HCT116 (cell line): Measurements from ENCODE around the gene CPZ. TPM values are rescaled to one million over a fixed set of nuclear protein-coding genes. Genes with fewer than 3 reads are reported as not detected.

Experiments
- ATAC-seq: fragments of 200-7000 bp; cut with Tn5 transposase; 2 replicates; pipeline ENCODE4 v1.9.1; 2020; ENCODE audit warnings: mild to moderate bottlenecking, moderate library complexity
- BruUV-seq: library from RNA; stranded (reverse); fragments of 400-500 nt; replicated peaks from 2 replicates; lab custom pipeline; 2021; lab: Mats Ljungman, UMichigan
- CTCF ChIA-PET: fragments of 300-600 bp; sonication (Branson Sonifier 250); formaldehyde crosslinking; loops from one replicate; lab custom pipeline; 2021; ENCODE audit warnings: antibody characterized with exemption; lab: Charles Lee
- POLR2A ChIA-PET: fragments of 300-600, 350-600 bp; sonication (Branson Sonifier 250); formaldehyde crosslinking; loops from one replicate; lab custom pipeline; 2021; ENCODE audit warnings: antibody characterized with exemption; lab: Charles Lee
- RAD21 ChIA-PET, 2 experiments: fragments of 300-600 bp; sonication (Branson Sonifier 250); formaldehyde crosslinking; loops; one replicate each; lab custom pipeline; 2023; ENCODE audit warnings: low total read pairs in 2 of 2; ENCODE audit not compliant: uncharacterized antibody in 2 of 2, unreplicated experiment in 2 of 2, low non-redundant PET in 1 of 2; lab: Charles Lee
- DNase-seq: peaks from one replicate; pipeline ENCODE4 v3.0.0-alpha.2; 2010; ENCODE audit warnings: low read depth, low spot score
- H2AFZ ChIP-seq: fragments of 200-600 bp; shearing (Covaris generic), sonication (generic); 2 replicates; pipeline ENCODE4 v1.6.1; 2017; ENCODE audit warnings: low read depth, mixed run types, mixed read lengths, antibody characterized with exemption, low read length; ENCODE audit not compliant: poor library complexity, severe bottlenecking
- H3K27ac ChIP-seq: 2 replicates; pipeline ENCODE4 v1.5.1; 2012; ENCODE audit warnings: low read depth, low read length
- H3K27me3 ChIP-seq: fragments of 200-600 bp; sonication (generic); 2 replicates; pipeline ENCODE4 v1.6.1; 2016; ENCODE audit warnings: mixed run types, low read length, mixed read lengths; ENCODE audit not compliant: insufficient read depth
- H3K36me3 ChIP-seq, 2 experiments: fragments of 200-500 bp in 1 of 2; fragments of 200-600 bp in 1 of 2; sonication (Bioruptor generic) in 1 of 2; sonication (generic) in 1 of 2; 2 replicates each; pipeline versions ENCODE4 v1.5.1 to v1.6.1; 2014 to 2016; ENCODE audit warnings: low read length in 2 of 2, inconsistent platforms in 1 of 2, mixed read lengths in 1 of 2, mixed run types in 1 of 2; ENCODE audit not compliant: insufficient read depth in 2 of 2, control insufficient read depth in 1 of 2
- H3K4me1 ChIP-seq, 2 experiments: fragments of 200-600 bp in 1 of 2; sonication (generic) in 1 of 2; 2 replicates each; pipeline versions ENCODE4 v1.5.1 to v1.6.1; 2012 to 2017; ENCODE audit warnings: low read length in 2 of 2, inconsistent platforms in 1 of 2, mild to moderate bottlenecking in 1 of 2, mixed read lengths in 1 of 2, mixed run types in 1 of 2, moderate library complexity in 1 of 2; ENCODE audit not compliant: insufficient read depth in 2 of 2, control insufficient read depth in 1 of 2
- H3K4me2 ChIP-seq: fragments of 200-600 bp; sonication (generic); 2 replicates; pipeline ENCODE4 v1.6.1; 2017; ENCODE audit warnings: mixed run types, low read length, mixed read lengths
- H3K4me3 ChIP-seq, 2 experiments: fragments of 200-600 bp in 1 of 2; sonication (generic) in 1 of 2; replicated peaks in 1 of 2; 2 replicates each; pipeline ENCODE4 v1.5.1; 2011 to 2016; ENCODE audit warnings: low read length in 2 of 2, control low read depth in 1 of 2, low read depth in 1 of 2, mild to moderate bottlenecking in 1 of 2, mixed read lengths in 1 of 2, mixed run types in 1 of 2
- H3K79me2 ChIP-seq: fragments of 200-600 bp; sonication (generic); 2 replicates; pipeline ENCODE4 v1.6.1; 2017; ENCODE audit warnings: mild to moderate bottlenecking, mixed run types, low read length, moderate library complexity, mixed read lengths; ENCODE audit not compliant: insufficient read depth
- H3K9ac ChIP-seq: fragments of 200-600 bp; sonication (generic); 2 replicates; pipeline ENCODE4 v1.6.1; 2016; ENCODE audit warnings: low read length, mixed read lengths
- H3K9me2 ChIP-seq: fragments of 200-600 bp; sonication (generic), shearing (Covaris generic); 2 replicates; pipeline ENCODE4 v1.6.1; 2017; ENCODE audit warnings: mixed run types, mild to moderate bottlenecking, moderate library complexity; ENCODE audit not compliant: insufficient read depth
- H3K9me3 ChIP-seq, 2 experiments: fragments of 200-500 bp in 1 of 2; fragments of 200-600 bp in 1 of 2; sonication (Bioruptor generic) in 1 of 2; sonication (generic) in 1 of 2; 2 replicates each; pipeline ENCODE4 v1.6.1; 2014 to 2017; ENCODE audit warnings: low read length in 2 of 2, mixed read lengths in 2 of 2, inconsistent platforms in 1 of 2, low read depth in 1 of 2, mild to moderate bottlenecking in 1 of 2, mixed run types in 1 of 2, moderate library complexity in 1 of 2; ENCODE audit not compliant: control insufficient read depth in 1 of 2, insufficient read depth in 1 of 2
- H4K20me1 ChIP-seq: fragments of 200-600 bp; sonication (generic), shearing (Covaris generic); 2 replicates; pipeline ENCODE4 v1.6.1; 2017; ENCODE audit warnings: mixed run types, mild to moderate bottlenecking, moderate library complexity; ENCODE audit not compliant: insufficient read depth
- CBX3 ChIP-seq: IDR thresholded peaks from 2 replicates; pipeline ENCODE4 v1.6.1; 2012; ENCODE audit warnings: low read depth
- CEBPB ChIP-seq: IDR thresholded peaks from 2 replicates; pipeline ENCODE4 v1.6.1; 2012; ENCODE audit warnings: low read depth
- ELF1 ChIP-seq: IDR thresholded peaks from 2 replicates; pipeline ENCODE4 v1.6.1; 2012; ENCODE audit warnings: low read depth, borderline replicate concordance
- EZH2phosphoT487 ChIP-seq: fragments of 200-600 bp; IDR thresholded peaks from 2 replicates; pipeline ENCODE4 v1.6.1; 2018; ENCODE audit warnings: antibody characterized with exemption, borderline replicate concordance
- FOSL1 ChIP-seq: IDR thresholded peaks from 2 replicates; pipeline ENCODE4 v1.6.1; 2012; ENCODE audit warnings: low read depth
- JUND ChIP-seq: IDR thresholded peaks from 2 replicates; pipeline ENCODE4 v1.6.1; 2012
- POLR2A ChIP-seq: IDR thresholded peaks from 2 replicates; pipeline ENCODE4 v1.7.0; 2011; ENCODE audit warnings: borderline replicate concordance; ENCODE audit not compliant: insufficient read depth, insufficient read length; ENCODE audit errors: extremely low read depth
- SP1 ChIP-seq: IDR thresholded peaks from 2 replicates; pipeline ENCODE4 v1.6.1; 2012; ENCODE audit warnings: low read depth
- SRF ChIP-seq: IDR thresholded peaks from 2 replicates; pipeline ENCODE4 v1.6.1; 2012; ENCODE audit warnings: low read depth
- YY1 ChIP-seq: IDR thresholded peaks from 2 replicates; pipeline ENCODE4 v1.6.1; 2011; ENCODE audit warnings: low read length, low read depth, moderate library complexity, mild to moderate bottlenecking; ENCODE audit not compliant: insufficient replicate concordance; ENCODE audit errors: extremely low read depth
- ZFX ChIP-seq: fragments of 450-650 bp; IDR thresholded peaks from 2 replicates; pipeline ENCODE4 v1.6.1; 2017
- ZNF274 ChIP-seq: fragments of 200-500 bp; sonication (Bioruptor generic); IDR thresholded peaks from 2 replicates; pipeline ENCODE4 v1.6.1; 2014; ENCODE audit warnings: mild to moderate bottlenecking, low read depth, low read length, inconsistent platforms
- intact Hi-C: fragments of 100-400 bp; cut with micrococcal nuclease; formaldehyde crosslinking; loops from 2 replicates; pipeline ENCODE4 v1.10.0; 2022
- total RNA-seq: library from RNA; stranded (reverse); gene quantifications from one replicate; pipeline ENCODE4 v1.2.1, GENCODE V29; 2021; ENCODE audit not compliant: unreplicated experiment
- TF ChIP-seq, protein P1 (sequence below): IDR thresholded peaks from 2 replicates; pipeline ENCODE4 v1.6.1; 2011; ENCODE audit warnings: mild to moderate bottlenecking, low read length, moderate library complexity; ENCODE audit not compliant: insufficient replicate concordance; ENCODE audit errors: extremely low read depth
- TF ChIP-seq, protein P2 (sequence below), 3 experiments: fragments of 200-600 bp in 1 of 3; sonication (generic) in 1 of 3; IDR thresholded peaks in 2 of 3; conservative IDR thresholded peaks in 1 of 3; 2 replicates each; pipeline ENCODE4 v1.5.1; 2012 to 2017; ENCODE audit warnings: low read depth in 2 of 3, low read length in 2 of 3, antibody characterized with exemption in 1 of 3, borderline replicate concordance in 1 of 3, control low read depth in 1 of 3, mild to moderate bottlenecking in 1 of 3, mixed read lengths in 1 of 3, mixed run types in 1 of 3, moderate library complexity in 1 of 3; ENCODE audit not compliant: insufficient read depth in 1 of 3
- TF ChIP-seq, protein P3 (sequence below): IDR thresholded peaks from 2 replicates; pipeline ENCODE4 v1.6.1; 2012

The CPZ gene
- total RNA-seq, 1 experiment from 2014 or later = not detected

DNA sequence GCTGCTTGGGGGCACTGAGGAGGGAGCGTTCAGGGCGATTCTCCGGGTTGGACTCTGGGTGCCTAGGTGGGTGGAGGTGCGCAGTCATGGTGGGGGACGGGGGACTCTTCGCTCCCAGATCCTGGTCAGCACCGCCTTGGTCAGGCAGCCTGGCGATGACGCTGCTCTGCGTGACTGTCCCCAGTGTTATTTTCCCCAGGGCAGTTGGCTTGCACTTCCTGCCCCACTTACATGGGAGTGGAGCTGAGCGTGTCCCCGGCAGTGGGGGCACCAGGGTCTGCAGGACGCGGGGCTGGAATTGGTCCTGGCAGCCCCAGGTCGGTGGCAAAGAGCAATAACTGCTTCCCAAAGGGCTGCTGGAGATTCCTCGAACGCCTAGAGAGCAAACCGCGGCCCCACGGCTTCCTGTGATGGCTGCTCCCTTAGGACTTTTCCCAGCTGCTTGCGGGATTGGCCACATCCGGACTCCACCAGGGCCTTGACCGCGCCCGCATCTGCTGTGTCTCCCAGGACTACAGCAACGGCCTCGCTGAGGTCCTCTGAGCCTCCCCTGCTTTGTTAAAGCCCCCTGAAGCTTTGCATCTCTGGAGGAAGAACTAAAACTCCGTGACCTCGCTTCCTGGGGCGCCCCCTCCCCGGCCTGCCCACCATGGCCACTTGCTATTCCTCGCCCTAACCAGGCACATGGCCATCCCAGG lies 47.7 kb upstream of the CPZ start:
- intact Hi-C loops = loop anchor here (5.0 kb wide), 1 partner anchor 42 kb away; no protein-coding TSS in a partner anchor
- H3K27ac ChIP-seq = no peak overlapping the region
- no peaks in the 10 kb centered on the region for H3K9me3 ChIP-seq
- H3K36me3 ChIP-seq = no peaks in the 10 kb centered on the region
- no peaks in the 10 kb centered on the region for H3K9me2 ChIP-seq
- no peaks in the 10 kb centered on the region for H3K79me2 ChIP-seq
- no peaks in the 10 kb centered on the region for H4K20me1 ChIP-seq
- ATAC-seq (no peak), DNase-seq (no peak)
- no peaks in the 10 kb centered on the region for H3K27me3 ChIP-seq
- no TSS peak for BruUV-seq
- ChIA-PET CTCF (no interaction called here), RAD21 (no interaction called here), POLR2A (no interaction called here)
- no peak overlapping the region for H3K4me3 ChIP-seq
- H3K4me2 ChIP-seq = no peak overlapping the region
- TF ChIP-seq JUND (no peak), ELF1 (no peak), CEBPB (no peak), ZNF274 (no peak), SRF (no peak), CBX3 (no peak), FOSL1 (no peak), ZFX (no peak), YY1 (no peak), EZH2phosphoT487 (no peak), SP1 (no peak), POLR2A (no peak)
- TF ChIP-seq, protein P1, sequence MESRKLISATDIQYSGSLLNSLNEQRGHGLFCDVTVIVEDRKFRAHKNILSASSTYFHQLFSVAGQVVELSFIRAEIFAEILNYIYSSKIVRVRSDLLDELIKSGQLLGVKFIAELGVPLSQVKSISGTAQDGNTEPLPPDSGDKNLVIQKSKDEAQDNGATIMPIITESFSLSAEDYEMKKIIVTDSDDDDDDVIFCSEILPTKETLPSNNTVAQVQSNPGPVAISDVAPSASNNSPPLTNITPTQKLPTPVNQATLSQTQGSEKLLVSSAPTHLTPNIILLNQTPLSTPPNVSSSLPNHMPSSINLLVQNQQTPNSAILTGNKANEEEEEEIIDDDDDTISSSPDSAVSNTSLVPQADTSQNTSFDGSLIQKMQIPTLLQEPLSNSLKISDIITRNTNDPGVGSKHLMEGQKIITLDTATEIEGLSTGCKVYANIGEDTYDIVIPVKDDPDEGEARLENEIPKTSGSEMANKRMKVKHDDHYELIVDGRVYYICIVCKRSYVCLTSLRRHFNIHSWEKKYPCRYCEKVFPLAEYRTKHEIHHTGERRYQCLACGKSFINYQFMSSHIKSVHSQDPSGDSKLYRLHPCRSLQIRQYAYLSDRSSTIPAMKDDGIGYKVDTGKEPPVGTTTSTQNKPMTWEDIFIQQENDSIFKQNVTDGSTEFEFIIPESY = no peak
- TF ChIP-seq, protein P2, sequence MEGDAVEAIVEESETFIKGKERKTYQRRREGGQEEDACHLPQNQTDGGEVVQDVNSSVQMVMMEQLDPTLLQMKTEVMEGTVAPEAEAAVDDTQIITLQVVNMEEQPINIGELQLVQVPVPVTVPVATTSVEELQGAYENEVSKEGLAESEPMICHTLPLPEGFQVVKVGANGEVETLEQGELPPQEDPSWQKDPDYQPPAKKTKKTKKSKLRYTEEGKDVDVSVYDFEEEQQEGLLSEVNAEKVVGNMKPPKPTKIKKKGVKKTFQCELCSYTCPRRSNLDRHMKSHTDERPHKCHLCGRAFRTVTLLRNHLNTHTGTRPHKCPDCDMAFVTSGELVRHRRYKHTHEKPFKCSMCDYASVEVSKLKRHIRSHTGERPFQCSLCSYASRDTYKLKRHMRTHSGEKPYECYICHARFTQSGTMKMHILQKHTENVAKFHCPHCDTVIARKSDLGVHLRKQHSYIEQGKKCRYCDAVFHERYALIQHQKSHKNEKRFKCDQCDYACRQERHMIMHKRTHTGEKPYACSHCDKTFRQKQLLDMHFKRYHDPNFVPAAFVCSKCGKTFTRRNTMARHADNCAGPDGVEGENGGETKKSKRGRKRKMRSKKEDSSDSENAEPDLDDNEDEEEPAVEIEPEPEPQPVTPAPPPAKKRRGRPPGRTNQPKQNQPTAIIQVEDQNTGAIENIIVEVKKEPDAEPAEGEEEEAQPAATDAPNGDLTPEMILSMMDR (IDR thresholded peaks at IDR 0.05 in 2 of 3, conservative IDR thresholded peaks at IDR 0.05 in 1 of 3; ENCODE audit: borderline replicate concordance in 1 of 3, insufficient read depth in 1 of 3, low read depth in 2 of 3, low read length in 2 of 3) = no peak
- TF ChIP-seq, protein P3, sequence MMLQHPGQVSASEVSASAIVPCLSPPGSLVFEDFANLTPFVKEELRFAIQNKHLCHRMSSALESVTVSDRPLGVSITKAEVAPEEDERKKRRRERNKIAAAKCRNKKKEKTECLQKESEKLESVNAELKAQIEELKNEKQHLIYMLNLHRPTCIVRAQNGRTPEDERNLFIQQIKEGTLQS = no peak
- peaks cover 0 to 24% of the 10 kb centered on the region in 2 experiments; a peak in 3 of 4 replicates for H3K4me1 ChIP-seq
- H3K9ac ChIP-seq = no peak overlapping the region
- H2AFZ ChIP-seq = no peak overlapping the region
